A549 (cell line): Measurements from ENCODE around the gene ACAA1.

Source experiments
- CBX8 ChIP-seq: fragments of 200-600 bp; sonication (generic); IDR thresholded peaks from 2 replicates; pipeline ENCODE4 v1.6.1; 2016
- CTCF ChIP-seq: fragments of >200 bp; sonication (Bioruptor Twin); formaldehyde crosslinking; IDR thresholded peaks from 3 replicates; pipeline ENCODE4 v1.5.1; 2016
- EHMT2 ChIP-seq: fragments of 200-600 bp; sonication (generic); IDR thresholded peaks from 2 replicates; pipeline ENCODE4 v1.6.1; 2016; ENCODE audit warnings: antibody characterized with exemption, low read depth, mild to moderate bottlenecking, moderate library complexity
- EP300 ChIP-seq, 2 experiments: fragments of >200 bp; sonication (Bioruptor Twin); formaldehyde crosslinking; IDR thresholded peaks; 2 replicates in 1 of 2; 3 replicates in 1 of 2; pipeline ENCODE4 v1.6.1; 2016 to 2017
- ESRRA ChIP-seq: fragments of 150-350 bp; IDR thresholded peaks from 2 replicates; pipeline ENCODE4 v1.6.1; 2014; ENCODE audit warnings: mild to moderate bottlenecking, low read length, borderline replicate concordance
- HOXA7 ChIP-seq: fragments of 250-450 bp; sonication (Bioruptor Pico); IDR thresholded peaks from 2 replicates; pipeline ENCODE4 v1.5.0; 2020; ENCODE audit warnings: mild to moderate bottlenecking, moderate library complexity
- JUN ChIP-seq, 2 experiments: fragments of >200 bp; sonication (Bioruptor Twin); formaldehyde crosslinking; IDR thresholded peaks; 2 replicates in 1 of 2; 3 replicates in 1 of 2; pipeline ENCODE4 v1.6.1; 2016 to 2017
- POLR2A ChIP-seq: IDR thresholded peaks from 2 replicates; pipeline ENCODE4 v1.6.1; 2012; ENCODE audit warnings: mild to moderate bottlenecking, low read length
- POLR2AphosphoS2 ChIP-seq: conservative IDR thresholded peaks from 2 replicates; pipeline ENCODE4 v1.6.1; 2012; ENCODE audit warnings: low read length, improper control_type of control experiment, inconsistent platforms
- REST ChIP-seq: fragments of 200-600 bp; sonication (generic); IDR thresholded peaks from 2 replicates; pipeline ENCODE4 v1.6.1; 2016; ENCODE audit warnings: antibody characterized with exemption, mild to moderate bottlenecking, moderate library complexity
- TP53 ChIP-seq: fragments of 250-450 bp; sonication (Bioruptor Pico); IDR thresholded peaks from 2 replicates; pipeline ENCODE4 v1.5.0; 2021; ENCODE audit warnings: mild to moderate bottlenecking, moderate library complexity

GRCh38 chr3:38083871-38084333 is 53.0 kb downstream of the ACAA1 start:
- TF ChIP-seq POLR2A, result no peak
- TF ChIP-seq TP53 (CRISPR knock-in tag), result no peak
- TF ChIP-seq CTCF, result no peak
- no peak for TF ChIP-seq POLR2AphosphoS2
- TF ChIP-seq REST, result no peak
- no peak for TF ChIP-seq ESRRA
- no peak for TF ChIP-seq HOXA7
- TF ChIP-seq CBX8, result no peak
- no peak for TF ChIP-seq EP300 (IDR thresholded peaks at IDR 0.05)
- no peak for TF ChIP-seq EHMT2
- TF ChIP-seq JUN (IDR thresholded peaks at IDR 0.05), result no peak
